Stimulated activated CD8-positive, alpha-beta memory T cell treated with anti-CD3 and anti-CD28 coated beads, Interleukin-12 subunit alpha, Interleukin-12 subunit beta, amount 100 ng/mL, for 24 hours (primary cell): ENCODE results near the gene DDX23.

Source experiments
- DNase-seq: peaks from one replicate; pipeline ENCODE4 v3.0.0-alpha.2; 2020; ENCODE audit errors: extremely low read depth

DDX23 gene

DNA sequence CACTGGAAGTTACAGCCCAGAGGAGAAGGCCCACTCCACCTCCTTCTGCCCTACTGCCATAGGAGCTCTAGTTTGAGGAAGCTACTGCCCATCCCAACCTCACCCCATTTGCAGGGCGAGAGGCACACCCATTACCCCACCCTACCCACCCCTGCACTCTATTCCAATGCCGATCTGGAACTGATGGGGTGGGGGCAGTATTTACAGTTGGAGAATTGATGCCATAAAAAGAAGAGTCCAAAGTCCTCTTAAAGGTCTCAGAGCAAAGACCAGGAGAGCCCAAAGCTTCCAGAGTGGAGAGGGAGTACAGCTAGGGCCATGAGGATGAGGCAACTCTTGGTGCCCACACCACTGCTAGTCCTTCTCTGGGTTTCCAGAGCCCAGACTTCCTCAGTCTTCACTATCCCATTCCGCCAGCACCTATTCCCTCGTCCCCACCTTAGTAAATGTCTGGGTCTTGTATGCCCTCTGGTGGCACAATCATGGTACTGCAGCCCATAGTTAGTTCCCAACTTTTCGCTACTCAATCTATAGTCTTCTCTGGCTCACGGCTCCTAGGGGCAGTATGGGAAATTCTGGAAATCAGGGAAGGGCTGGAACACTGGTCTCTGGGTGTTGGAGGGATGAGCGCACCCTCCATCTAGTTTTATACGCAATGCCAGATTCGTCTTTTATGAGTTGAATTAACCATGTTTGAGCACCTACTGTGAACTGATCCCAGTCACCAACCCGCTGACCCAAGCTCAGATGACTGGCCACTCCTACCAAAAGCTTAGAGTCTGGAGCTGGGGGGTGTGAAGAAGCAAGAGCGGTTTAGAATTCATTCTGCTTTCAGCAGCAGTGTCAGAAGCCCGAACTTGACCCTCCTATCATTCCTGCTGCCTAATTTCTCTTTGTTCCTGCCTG, 56.2 kb downstream of the DDX23 start:
- DNase-seq = no peak

GRCh38 chr12:48794870-48795269, 57.1 kb downstream of the DDX23 start:
- no peak for DNase-seq

DNA sequence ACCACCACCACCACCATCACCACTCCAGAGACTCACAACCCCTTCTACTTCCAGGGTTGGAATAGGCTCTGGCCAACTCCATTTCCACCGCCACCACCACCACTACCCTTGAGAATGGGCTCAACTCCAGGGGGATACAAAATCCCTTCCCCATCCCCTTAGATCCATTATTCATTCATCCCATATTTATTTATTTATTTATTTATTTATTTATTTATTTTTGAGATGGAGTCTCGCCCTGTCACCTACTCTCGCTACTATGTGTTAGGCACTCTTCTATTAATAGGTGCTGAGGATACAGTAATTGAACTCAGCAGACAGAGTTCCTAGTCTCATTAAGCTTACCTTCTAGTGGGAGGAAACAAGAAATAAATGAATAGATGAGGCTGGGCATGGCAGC, 58.3 kb downstream of the DDX23 start:
- no peak for DNase-seq

GRCh38 chr12:48789858-48790326, 62.1 kb downstream of the DDX23 start:
- DNase-seq = no peak

- no peak for DNase-seq
These were observed 62.8 kb downstream of the DDX23 start, which contains the start of gene ADCY6 for GRCh38 chr12:48788854-48789775. Gene ADCY6, minus strand, starts transcription at chr12:48789089. Its CDS starts 5,655 bp downstream, at chr12:48783434.

DNA sequence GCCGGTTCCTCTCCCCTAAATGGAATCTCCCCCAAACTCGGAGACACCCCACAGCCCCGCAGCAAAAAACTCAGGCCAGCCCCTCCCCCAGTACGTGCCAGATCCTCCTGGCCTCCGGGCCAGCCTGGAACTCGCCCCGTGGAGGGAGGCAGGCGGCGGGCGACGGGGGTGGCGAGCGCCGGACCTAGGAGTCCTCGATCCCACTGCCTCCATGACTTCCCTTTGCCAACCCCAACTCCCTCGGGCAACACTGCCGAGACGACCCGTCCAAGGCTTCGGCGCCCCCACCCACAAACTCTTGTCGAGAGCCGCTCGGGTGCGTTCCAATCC, 63.5 kb downstream of the DDX23 start:
- no peak for DNase-seq

- DNase-seq = no peak
These were observed 64.0 kb downstream of the DDX23 start for GRCh38 chr12:48787791-48788523.

DNA sequence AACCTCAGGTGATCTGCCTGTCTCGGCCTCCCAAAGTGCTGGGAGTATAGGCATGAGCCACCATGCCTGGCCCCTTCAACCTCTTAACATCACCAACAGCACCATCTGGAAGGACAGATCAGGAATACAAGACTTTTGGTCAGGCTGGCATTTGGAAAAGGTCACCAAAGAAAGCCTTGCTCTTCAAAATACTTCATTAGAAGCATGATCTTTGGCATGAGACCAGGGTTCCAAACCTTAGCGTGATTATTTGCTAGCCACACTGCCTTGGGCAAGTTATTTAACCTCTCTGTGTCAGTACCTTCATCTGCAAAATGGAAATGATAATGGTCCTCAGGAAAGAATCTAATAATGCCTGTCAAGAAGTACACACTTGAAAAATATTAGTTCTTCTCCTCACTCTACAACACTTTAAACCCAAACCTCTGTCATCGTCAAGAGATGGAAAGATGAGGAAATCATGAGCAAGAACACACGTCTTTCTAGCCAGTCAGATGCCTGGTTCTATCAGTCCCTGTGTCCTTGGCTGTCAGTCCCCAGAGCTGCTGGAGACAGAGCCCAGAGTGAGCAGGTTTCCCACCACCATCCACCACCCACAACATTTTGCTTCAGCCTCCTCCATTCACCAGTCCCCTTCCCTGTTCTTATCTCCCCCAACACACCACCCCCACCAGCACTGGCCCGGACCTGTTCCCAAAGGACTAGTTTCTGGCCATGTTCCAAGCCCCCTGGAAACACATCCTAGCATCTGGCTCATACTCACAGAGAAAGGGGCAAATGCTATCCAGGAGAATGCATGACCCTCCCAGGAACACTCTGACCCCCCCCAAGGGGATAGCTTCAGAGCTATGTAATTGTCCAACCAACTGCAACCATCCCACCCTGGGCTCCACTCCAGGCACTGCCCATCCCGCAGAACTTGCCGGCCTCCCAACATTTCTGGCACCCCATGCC, 65.1 kb downstream of the DDX23 start:
- no peak for DNase-seq

GRCh38 chr12:48783432-48783831, 68.5 kb downstream of the DDX23 start:
- no peak for DNase-seq

DNA sequence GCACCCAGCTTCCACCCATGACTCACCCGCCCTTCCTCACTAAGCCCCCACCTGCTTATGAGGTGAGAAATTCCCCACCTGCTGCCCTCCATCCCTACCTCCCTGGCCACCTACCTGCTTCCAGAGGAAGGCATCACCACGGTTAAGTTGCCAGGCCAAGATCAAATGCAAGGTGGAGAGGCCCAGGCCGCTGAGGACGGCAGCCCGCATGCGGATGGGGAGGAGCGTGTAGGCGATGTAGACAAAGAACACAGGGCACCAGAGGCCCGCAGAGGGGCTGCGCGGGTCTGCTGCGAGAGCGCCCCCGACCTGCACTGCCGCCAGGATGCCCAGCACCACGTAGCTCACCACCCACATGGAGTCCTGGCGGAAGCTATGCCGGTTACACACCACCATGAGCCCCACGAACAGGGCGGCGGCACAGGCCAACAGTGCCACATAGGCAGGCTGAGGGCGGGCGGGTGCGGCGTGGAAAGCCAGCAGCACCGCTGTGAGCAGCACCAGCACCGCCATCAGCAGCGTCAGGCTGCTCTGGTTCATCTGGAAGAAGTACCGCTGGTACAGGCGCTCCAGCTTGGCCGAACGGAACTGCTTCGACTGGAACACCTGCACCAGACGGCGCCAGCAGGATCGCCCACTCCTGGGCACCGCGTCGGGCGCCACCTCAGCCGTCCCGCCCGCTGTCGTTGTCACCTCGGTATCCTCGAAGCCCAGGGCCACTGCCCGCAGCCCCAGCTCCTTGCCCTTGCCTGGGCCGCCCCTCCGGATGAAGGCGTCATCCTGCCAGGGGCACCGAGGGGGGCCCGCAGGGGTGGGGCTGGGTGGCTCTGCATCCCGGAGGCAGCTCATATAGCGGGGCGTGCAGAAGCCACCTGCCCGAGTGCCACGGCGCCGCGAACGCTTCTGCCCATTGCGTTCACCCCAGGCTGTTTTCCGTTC, 69.2 kb downstream of the DDX23 start:
- no peak for DNase-seq

DNA sequence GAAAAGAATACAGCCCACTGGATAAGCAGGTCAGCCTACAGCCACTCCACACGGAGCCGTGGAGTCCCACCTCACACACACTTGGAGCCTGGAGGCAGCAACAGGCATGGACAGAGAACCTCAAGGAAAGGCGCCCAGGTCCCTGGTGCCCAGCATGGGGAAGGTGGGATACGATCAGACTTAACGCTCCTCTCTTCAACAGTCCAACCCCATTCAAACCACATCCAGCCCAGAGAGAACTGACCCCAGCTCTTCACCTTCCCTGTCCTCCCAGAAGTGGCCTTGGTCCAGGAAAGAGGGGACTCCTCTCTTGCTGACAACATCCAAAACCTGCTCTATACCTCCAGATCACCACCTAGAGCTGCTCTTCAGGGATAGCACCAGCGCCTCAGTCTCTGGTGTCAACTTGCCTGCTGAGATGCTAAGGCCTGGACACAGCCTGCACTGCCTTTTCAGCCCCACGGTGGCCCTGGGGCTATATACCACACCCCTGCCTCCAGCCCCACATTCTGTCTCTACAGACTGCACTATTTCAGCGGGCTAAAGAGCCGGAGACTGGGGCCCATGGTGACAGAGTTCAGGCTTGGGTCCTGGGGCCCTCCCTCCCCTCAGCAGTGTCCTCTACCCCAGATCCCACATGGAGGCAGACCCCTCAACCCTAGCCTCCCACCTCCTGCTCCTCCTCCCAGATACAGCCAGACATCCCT, 70.1 kb downstream of the DDX23 start:
- no peak for DNase-seq

DNA sequence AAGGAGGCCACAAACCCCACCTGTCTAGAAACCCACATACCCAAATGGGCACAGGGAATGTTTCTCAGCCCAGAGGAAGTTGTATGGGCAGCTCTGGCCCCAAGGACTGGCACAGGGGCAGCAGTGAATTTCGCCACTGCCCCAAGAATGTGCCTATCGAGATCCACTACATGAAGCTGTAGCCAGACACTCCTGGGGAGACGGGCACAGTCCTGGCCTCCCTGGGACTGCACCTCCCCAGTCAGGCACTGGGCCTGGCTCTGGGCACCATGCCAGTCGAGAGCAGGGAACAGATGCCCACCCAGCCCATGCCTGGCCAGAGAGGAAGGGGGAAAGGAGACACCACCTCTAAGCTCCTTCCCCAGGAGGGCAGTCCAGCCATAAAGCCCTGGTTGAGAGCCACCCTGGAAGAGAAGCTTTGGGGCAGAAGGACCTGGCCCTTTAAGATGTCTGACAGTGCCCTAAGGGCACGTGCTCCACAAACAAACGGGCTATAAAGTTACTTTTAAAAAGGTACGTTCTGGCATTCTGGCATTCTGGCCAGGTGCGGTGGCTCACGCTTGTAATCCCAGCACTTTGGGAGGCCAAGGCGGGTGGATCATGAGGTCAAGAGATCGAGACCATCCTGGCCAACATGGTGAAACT, 71.5 kb downstream of the DDX23 start:
- no peak for DNase-seq

- DNase-seq = no peak
These were observed 72.1 kb downstream of the DDX23 start for GRCh38 chr12:48779869-48780268.
